Osteoblast (primary cell): ENCODE results near the gene MCCC1. TPM values are rescaled to one million over a fixed set of nuclear protein-coding genes. Genes with fewer than 3 reads are reported as not detected.

Source experiments
- DNase-seq: peaks from one replicate; pipeline ENCODE4 v3.0.0; 2011; ENCODE audit warnings: low spot score, mixed read lengths; ENCODE audit not compliant: insufficient read length; ENCODE audit errors: missing footprints
- H2AFZ ChIP-seq: 2 replicates; pipeline ENCODE4 v1.6.0; 2011; ENCODE audit warnings: mild to moderate bottlenecking, low read length
- H3K27ac ChIP-seq: 2 replicates; pipeline ENCODE4 v1.5.1; 2011; ENCODE audit warnings: mild to moderate bottlenecking, low read depth, low read length, moderate library complexity
- H3K27me3 ChIP-seq: 2 replicates; pipeline ENCODE4 v1.6.0; 2012; ENCODE audit warnings: mild to moderate bottlenecking, control low read depth, inconsistent platforms, low read length, moderate library complexity; ENCODE audit not compliant: insufficient read depth
- H3K36me3 ChIP-seq: 2 replicates; pipeline ENCODE4 v1.5.1; 2011; ENCODE audit warnings: mild to moderate bottlenecking, low read length, control low read depth, moderate library complexity; ENCODE audit not compliant: insufficient read depth
- H3K4me1 ChIP-seq: 2 replicates; pipeline ENCODE4 v1.5.1; 2011; ENCODE audit warnings: mild to moderate bottlenecking, low read length, control low read depth, moderate library complexity; ENCODE audit not compliant: insufficient read depth
- H3K4me2 ChIP-seq: 2 replicates; pipeline ENCODE4 v1.6.0; 2011; ENCODE audit warnings: mild to moderate bottlenecking, low read length; ENCODE audit not compliant: insufficient read depth
- H3K4me3 ChIP-seq: fragments of 200-600 bp; sonication (generic); 3 replicates; pipeline ENCODE4 v1.5.1; 2012; ENCODE audit warnings: mild to moderate bottlenecking, low read length, inconsistent platforms; ENCODE audit not compliant: insufficient read depth
- H3K79me2 ChIP-seq: 2 replicates; pipeline ENCODE4 v1.6.0; 2012; ENCODE audit warnings: mild to moderate bottlenecking, low read length, control low read depth, inconsistent platforms; ENCODE audit not compliant: insufficient read depth
- H3K9me3 ChIP-seq: 2 replicates; pipeline ENCODE4 v1.5.1; 2011; ENCODE audit warnings: low read depth, low read length, control low read depth
- H4K20me1 ChIP-seq: 2 replicates; pipeline ENCODE4 v1.6.0; 2012; ENCODE audit warnings: mild to moderate bottlenecking, low read length, control low read depth; ENCODE audit not compliant: insufficient read depth
- CTCF ChIP-seq: IDR thresholded peaks from 2 replicates; pipeline ENCODE4 v1.5.1; 2011; ENCODE audit warnings: mild to moderate bottlenecking, low read depth, low read length, moderate library complexity; ENCODE audit errors: extremely low read depth
- total RNA-seq: library from RNA; depleted of rRNA; stranded (reverse); fragments of >200 nt; gene quantifications from 2 replicates; pipeline ENCODE4 v1.2.3, GENCODE V29; 2012

The MCCC1 gene
- total RNA-seq, 1 donor: 20.6 TPM

GRCh38 chr3:183134844-183135243, 35.5 kb upstream of the MCCC1 start:
- Histone ChIP-seq H3K36me3 (no peaks in the 10 kb centered on the region), H3K9me3 (no peaks in the 10 kb centered on the region), H3K4me2 (no peak overlapping the region), H4K20me1 (no peaks in the 10 kb centered on the region), H3K4me3 (no peak overlapping the region), H3K27ac (no peak overlapping the region), H3K27me3 (peaks cover 3% of the 10 kb centered on the region), H2AFZ (no peak overlapping the region), H3K4me1 (peaks cover 9% of the 10 kb centered on the region), H3K79me2 (no peaks in the 10 kb centered on the region)
- DNase-seq: no peak
- TF ChIP-seq CTCF: no peak

DNA sequence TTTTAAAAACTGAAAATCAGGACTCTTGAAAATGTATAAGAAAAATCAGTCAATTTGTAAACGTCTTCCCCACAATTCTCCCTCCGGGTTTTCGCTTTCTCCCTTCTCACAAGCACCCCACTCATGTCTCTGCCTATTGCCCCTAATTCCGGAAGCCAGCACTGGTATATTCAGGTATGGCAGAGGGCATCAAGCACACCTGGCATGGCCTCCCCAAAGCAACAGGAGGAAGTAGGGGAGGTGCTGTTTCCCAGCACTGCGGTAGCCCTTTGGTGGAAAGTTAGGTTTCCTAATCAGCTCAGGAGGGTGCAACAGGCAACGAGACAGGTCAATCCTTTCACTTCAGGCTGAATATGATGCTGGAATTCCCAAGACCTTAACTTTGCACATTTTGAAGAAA, 33.1 kb upstream of the MCCC1 start:
- peaks cover 9% of the 10 kb centered on the region for H3K4me1 ChIP-seq
- H3K27ac ChIP-seq: no peak overlapping the region
- H3K27me3 ChIP-seq: peaks cover 3% of the 10 kb centered on the region
- TF ChIP-seq CTCF: no peak
- no peaks in the 10 kb centered on the region for H4K20me1 ChIP-seq
- no peak overlapping the region for H2AFZ ChIP-seq
- H3K36me3 ChIP-seq: no peaks in the 10 kb centered on the region
- no peaks in the 10 kb centered on the region for H3K79me2 ChIP-seq
- H3K9me3 ChIP-seq: no peaks in the 10 kb centered on the region
- H3K4me2 ChIP-seq: no peak overlapping the region
- DNase-seq: no peak
- no peak overlapping the region for H3K4me3 ChIP-seq

GRCh38 chr3:183131735-183132134, 32.4 kb upstream of the MCCC1 start:
- Histone ChIP-seq H3K4me2 (peak overlapping the region; percentile 50), H3K4me3 (no peak overlapping the region), H3K27me3 (peaks cover 3% of the 10 kb centered on the region), H3K4me1 (peaks cover 9% of the 10 kb centered on the region), H2AFZ (no peak overlapping the region), H4K20me1 (no peaks in the 10 kb centered on the region), H3K27ac (no peak overlapping the region), H3K36me3 (no peaks in the 10 kb centered on the region), H3K9me3 (no peaks in the 10 kb centered on the region), H3K79me2 (no peaks in the 10 kb centered on the region)
- DNase-seq: no peak
- no peak for TF ChIP-seq CTCF

GRCh38 chr3:183131186-183131725, 32.0 kb upstream of the MCCC1 start:
- H3K27me3 ChIP-seq: peaks cover 3% of the 10 kb centered on the region
- H3K4me1 ChIP-seq: peaks cover 9% of the 10 kb centered on the region
- no peak for DNase-seq
- no peak for TF ChIP-seq CTCF
- no peak overlapping the region for H3K27ac ChIP-seq
- peak overlapping the region; percentile 57 for H2AFZ ChIP-seq
- H3K9me3 ChIP-seq: no peaks in the 10 kb centered on the region
- no peaks in the 10 kb centered on the region for H3K36me3 ChIP-seq
- H4K20me1 ChIP-seq: no peaks in the 10 kb centered on the region
- peak overlapping the region; percentile 50 for H3K4me2 ChIP-seq
- no peaks in the 10 kb centered on the region for H3K79me2 ChIP-seq
- no peak overlapping the region for H3K4me3 ChIP-seq
